ENCODE data around the gene CHMP6. TPM values are rescaled to one million over a fixed set of nuclear protein-coding genes. Genes with fewer than 3 reads are reported as not detected.
A peak's percentile ranks its signal among the peaks of the same experiment; 100 is the strongest.

Gene CHMP6
- total and polyA plus RNA-seq, 4 donors: 15.9 to 30.9 (median 26.8) TPM

DNA sequence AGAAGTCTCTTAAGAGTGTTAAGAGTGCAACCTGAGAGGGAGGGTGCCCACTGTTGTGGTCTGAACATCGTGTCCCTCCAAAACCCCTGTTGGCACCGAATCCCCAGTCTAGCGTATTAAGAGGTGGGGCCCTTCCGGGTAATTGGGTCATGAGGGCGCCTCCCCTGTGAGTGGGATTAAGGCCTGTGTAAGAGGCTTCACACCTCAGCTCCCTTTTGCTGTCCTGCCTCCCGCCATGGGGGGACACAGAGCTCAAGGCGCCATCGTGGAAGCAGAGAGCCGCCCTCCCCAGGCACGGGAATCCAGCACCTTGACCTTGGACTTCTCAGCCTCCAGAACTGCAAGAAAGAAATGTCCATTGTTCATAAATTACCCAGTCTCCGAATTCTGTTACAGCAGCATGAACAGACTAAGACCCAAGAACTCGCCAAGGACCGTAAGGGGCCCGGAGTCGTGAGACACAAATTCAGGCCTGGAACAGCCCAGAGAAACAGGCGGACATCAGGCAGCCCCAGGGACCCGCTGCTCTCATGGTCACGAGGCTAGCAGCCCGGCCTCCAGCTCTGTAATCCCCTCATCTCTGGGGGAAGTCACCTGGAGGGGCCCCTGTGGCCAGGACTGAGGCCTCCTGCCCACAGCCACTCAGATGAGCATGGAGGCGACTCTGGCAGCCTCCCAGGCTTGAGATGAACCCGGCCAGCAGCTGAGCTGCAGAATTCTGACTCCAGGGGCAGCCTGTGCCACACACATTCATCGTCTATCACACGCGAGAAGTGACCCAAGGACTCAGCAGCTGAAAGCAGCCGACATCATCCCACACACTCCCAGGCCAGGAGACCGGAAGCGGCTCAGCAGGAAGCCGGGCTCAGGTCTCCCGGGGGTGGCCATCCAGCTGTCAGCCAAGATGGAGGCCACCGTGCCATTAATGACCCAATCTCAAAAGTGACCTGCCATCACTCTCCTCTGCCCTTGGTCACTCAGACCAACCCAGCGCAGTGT lies 12.8 kb upstream of the CHMP6 start:
- intact Hi-C loops (cut with DNase I): loop anchor here in 1 of 2 donors (5.0 kb wide), 1 partner anchor 76 kb away; no protein-coding TSS in a partner anchor
- Histone ChIP-seq H3K27me3 (ENCODE audit: control insufficient read depth in 1 of 2, insufficient read depth in 2 of 2, low read length in 1 of 2) (no peaks in the 10 kb centered on the region), H3K4me1 (ENCODE audit: control insufficient read depth in 1 of 2, insufficient read depth in 2 of 2, low read length in 2 of 2) (no peaks in the 10 kb centered on the region), H3K36me3 (ENCODE audit: control insufficient read depth in 1 of 2, insufficient read depth in 2 of 2, low read length in 1 of 2) (no peaks in the 10 kb centered on the region), H3K9me3 (ENCODE audit: control insufficient read depth, low read length) (no peaks in the 10 kb centered on the region), H3K27ac (ENCODE audit: low read depth in 1 of 2, low read length in 2 of 2) (no peak overlapping the region), H3K4me3 (ENCODE audit: low read length in 2 of 2) (no peak overlapping the region)
- WGBS, 2 donors: 87 to 90% methylated on average over 31 of the region's 31 CpGs
- no peak for ATAC-seq (ENCODE audit: low FRiP score)
- no peak for DNase-seq

DNA sequence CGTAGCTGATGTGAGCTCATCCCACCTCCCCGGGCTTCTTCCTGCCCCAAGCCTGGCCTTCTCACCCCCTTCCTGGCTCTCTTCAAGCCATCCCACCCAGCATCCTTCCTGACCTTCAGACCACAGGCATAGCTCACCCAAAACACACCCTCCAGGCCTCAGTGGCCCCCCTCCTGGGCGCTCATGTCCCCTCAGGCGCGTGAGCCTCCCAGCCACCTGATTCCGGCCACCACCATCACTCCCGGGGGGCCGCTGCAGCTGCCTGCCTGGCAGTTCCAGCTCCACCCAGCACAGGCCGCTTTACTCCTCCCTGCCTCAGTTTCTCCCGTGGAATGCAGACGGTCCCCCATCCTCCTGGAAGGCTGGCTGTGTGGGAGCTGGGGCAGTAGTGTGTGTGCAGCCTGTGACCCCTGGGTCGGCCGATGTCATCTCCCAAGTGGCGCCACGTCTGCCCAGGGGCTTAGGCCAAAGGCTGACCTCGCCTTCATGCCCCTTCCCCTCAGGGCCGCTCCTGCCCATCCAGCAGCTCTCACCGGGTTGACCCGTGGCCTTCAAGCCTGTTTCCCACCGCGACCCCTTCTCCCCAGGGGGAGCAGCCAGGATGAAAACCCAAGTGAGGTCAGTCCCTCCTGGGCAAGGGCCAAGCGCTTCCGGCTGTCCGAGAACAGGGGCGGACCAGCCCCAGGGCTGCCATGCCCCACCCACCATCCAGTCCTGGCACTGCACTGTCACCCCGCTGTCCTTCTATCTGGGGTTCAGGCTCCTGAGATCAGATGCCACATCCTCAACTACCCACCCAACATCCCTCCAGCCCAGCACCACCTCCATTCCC lies 11.9 kb upstream of the CHMP6 start:
- H3K27me3 ChIP-seq (ENCODE audit: control insufficient read depth in 1 of 2, insufficient read depth in 2 of 2, low read length in 1 of 2): no peaks in the 10 kb centered on the region
- H3K4me3 ChIP-seq (ENCODE audit: low read length in 2 of 2): no peak overlapping the region
- 76 to 79% methylated on average over 26 of the region's 26 CpGs for WGBS, 2 donors
- no peaks in the 10 kb centered on the region for H3K9me3 ChIP-seq (ENCODE audit: control insufficient read depth, low read length)
- ATAC-seq (ENCODE audit: low FRiP score) (peak; percentile 30), DNase-seq (no peak)
- no peaks in the 10 kb centered on the region for H3K4me1 ChIP-seq (ENCODE audit: control insufficient read depth in 1 of 2, insufficient read depth in 2 of 2, low read length in 2 of 2)
- intact Hi-C loops (cut with DNase I): loop anchor here (2.0 to 10.0 kb wide), 5 partner anchors 77 to 553 kb away; no protein-coding TSS in a partner anchor
- H3K36me3 ChIP-seq (ENCODE audit: control insufficient read depth in 1 of 2, insufficient read depth in 2 of 2, low read length in 1 of 2): no peaks in the 10 kb centered on the region
- no peak overlapping the region for H3K27ac ChIP-seq (ENCODE audit: low read depth in 1 of 2, low read length in 2 of 2)

DNA sequence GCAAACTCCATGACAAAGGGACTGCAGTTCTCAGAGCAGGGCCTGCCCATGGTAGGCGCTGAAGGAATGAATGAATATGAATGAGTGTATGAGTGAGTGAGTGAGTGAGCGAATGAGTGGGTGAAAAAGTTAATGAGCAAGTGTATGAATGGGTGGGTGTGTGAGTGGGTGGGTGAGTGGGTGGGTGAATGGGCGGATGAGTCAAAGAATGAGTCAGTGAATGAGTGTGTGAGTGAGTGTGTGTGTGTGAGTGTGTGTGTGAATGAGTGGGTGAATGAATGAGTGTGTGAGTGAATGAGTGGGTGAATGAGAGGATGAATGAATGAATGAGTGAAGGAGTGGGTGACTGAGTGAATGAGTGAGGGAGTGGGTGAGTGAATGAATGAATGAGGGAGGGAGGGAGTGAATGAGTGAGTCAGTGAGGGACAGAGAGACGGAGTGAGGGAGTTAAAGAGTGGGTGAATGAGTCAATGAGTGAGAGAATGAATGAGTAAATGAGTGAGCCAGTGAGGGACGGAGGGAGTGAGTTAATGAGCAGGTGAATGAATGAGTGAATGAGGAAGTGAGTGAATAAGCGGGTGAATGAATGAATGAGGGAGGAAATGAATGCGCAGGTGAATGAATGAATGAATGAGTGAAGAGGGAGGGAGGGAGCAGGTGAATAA lies 11.1 kb upstream of the CHMP6 start:
- intact Hi-C loops (cut with DNase I): loop anchor here (2.0 to 10.0 kb wide), 4 partner anchors 113 to 554 kb away; no protein-coding TSS in a partner anchor
- WGBS, 2 donors: 57 to 64% methylated on average over 7 of the region's 7 CpGs
- no peak for ATAC-seq (ENCODE audit: low FRiP score)
- H3K27ac ChIP-seq (ENCODE audit: low read depth in 1 of 2, low read length in 2 of 2): no peak overlapping the region
- H3K9me3 ChIP-seq (ENCODE audit: control insufficient read depth, low read length): no peaks in the 10 kb centered on the region
- DNase-seq: no peak
- no peaks in the 10 kb centered on the region for H3K27me3 ChIP-seq (ENCODE audit: control insufficient read depth in 1 of 2, insufficient read depth in 2 of 2, low read length in 1 of 2)
- no peaks in the 10 kb centered on the region for H3K36me3 ChIP-seq (ENCODE audit: control insufficient read depth in 1 of 2, insufficient read depth in 2 of 2, low read length in 1 of 2)
- no peaks in the 10 kb centered on the region for H3K4me1 ChIP-seq (ENCODE audit: control insufficient read depth in 1 of 2, insufficient read depth in 2 of 2, low read length in 2 of 2)
- H3K4me3 ChIP-seq (ENCODE audit: low read length in 2 of 2): no peak overlapping the region

DNA sequence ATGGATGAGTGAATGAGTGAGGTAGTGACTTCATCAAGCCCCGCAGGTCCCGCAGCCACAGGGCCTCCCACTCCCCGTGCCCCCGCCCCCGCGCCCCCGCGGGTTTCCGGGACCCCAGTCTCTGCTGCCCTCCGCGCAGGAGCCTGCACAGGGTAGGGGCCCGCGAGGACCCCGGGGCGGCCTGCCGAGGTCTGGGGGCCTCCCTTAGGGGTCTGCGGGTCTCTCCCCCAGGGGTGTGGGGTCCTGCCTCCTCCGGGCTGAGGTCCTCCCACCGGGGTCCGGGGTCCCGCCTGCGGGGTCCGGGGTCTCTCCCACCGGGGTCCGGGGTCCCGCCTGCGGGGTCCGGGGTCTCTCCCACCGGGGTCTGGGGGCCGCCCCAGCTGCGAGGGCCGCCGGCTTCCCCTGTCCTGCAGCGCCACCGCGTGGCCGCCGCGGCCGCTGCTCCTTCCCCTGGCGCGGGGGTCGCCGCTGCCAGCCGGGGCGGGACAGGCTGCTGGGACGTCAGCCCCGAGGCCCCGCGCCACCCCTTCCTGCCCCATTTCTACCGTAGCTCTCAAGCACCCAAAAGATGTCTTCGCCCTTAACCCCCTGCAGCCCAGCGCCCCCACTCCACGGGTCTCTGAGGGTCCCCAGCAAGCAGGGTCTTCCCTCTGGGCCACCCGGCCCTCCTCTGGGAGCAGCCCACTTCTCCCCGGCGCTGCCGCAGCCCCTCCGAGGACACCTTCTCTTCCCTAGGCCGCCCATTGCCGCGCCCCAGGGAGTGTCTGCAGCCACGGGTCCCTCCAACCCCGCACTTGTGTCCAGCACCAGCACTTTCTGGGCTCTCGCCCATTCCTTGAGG lies 10.4 kb upstream of the CHMP6 start:
- peak; percentile 50 for ATAC-seq (ENCODE audit: low FRiP score)
- H3K27ac ChIP-seq (ENCODE audit: low read depth in 1 of 2, low read length in 2 of 2): no peak overlapping the region
- H3K36me3 ChIP-seq (ENCODE audit: control insufficient read depth in 1 of 2, insufficient read depth in 2 of 2, low read length in 1 of 2): no peaks in the 10 kb centered on the region
- no peaks in the 10 kb centered on the region for H3K9me3 ChIP-seq (ENCODE audit: control insufficient read depth, low read length)
- WGBS, 2 donors: 7 to 8% methylated on average over 52 to 65 of the region's 65 CpGs
- intact Hi-C loops (cut with DNase I): loop anchor here (2.0 to 10.0 kb wide), 4 partner anchors 114 to 554 kb away; no protein-coding TSS in a partner anchor
- H3K4me1 ChIP-seq (ENCODE audit: control insufficient read depth in 1 of 2, insufficient read depth in 2 of 2, low read length in 2 of 2): no peaks in the 10 kb centered on the region
- H3K27me3 ChIP-seq (ENCODE audit: control insufficient read depth in 1 of 2, insufficient read depth in 2 of 2, low read length in 1 of 2): no peaks in the 10 kb centered on the region
- no peak overlapping the region for H3K4me3 ChIP-seq (ENCODE audit: low read length in 2 of 2)
- DNase-seq: no peak

DNA sequence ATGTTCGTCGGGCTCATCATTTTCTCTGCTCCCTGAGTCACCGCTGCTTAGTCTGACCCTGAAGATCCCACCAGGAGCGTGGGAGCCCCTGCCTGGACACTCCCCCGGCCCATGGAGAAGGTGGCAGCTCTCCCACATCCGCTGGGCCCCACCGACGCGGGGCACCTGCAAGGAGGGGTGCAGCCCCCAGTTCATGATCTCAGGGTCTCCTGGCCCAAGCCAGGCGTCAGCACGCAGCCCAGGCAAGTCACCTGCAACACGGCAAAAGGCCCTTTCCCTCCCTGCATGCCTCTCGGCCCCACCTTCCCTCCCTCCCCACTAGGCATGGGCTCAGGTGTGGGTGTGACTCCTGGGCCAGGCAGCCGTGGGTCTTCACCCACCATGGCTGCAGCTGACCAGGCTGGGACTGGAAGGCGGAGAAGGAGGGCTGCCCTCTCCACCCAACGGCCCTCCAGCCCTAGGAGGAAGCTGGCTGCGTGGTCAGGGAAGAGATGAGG lies 9.7 kb upstream of the CHMP6 start:
- intact Hi-C loops (cut with DNase I): loop anchor here (2.0 to 10.0 kb wide), 4 partner anchors 115 to 555 kb away; no protein-coding TSS in a partner anchor
- no peaks in the 10 kb centered on the region for H3K36me3 ChIP-seq (ENCODE audit: control insufficient read depth in 1 of 2, insufficient read depth in 2 of 2, low read length in 1 of 2)

DNA sequence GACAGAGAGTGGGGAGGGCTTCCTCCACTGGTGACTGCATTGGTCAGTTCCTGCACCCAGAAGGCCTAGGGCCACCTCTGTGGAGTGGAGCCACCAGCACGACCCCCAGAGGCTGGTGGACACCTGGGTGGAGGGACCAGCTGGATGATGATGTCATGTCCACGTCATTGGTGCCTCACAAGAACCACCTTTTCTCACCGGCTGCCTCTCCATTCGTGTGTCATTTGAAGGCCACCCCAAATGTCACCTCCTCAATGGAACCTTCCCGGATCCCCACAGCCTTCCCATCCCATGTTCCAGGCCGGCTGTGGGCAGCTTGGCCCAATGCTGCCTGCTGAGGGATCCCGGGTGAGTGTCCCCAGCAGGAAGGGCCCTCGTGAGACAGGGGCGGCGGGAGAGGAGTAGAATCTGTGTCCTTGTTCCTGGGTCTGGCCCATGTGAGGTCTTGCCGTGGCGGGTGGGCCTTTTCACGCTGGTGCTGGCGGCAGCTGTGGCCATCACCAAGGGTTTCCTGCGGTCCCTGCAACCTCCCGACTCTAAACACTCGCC lies 9.1 kb upstream of the CHMP6 start:
- intact Hi-C loops (cut with DNase I): loop anchor here (5.0 to 10.0 kb wide), 3 partner anchors 115 to 555 kb away; no protein-coding TSS in a partner anchor
- no peak for DNase-seq
- Histone ChIP-seq H3K36me3 (ENCODE audit: control insufficient read depth in 1 of 2, insufficient read depth in 2 of 2, low read length in 1 of 2) (no peaks in the 10 kb centered on the region), H3K9me3 (ENCODE audit: control insufficient read depth, low read length) (no peaks in the 10 kb centered on the region), H3K27ac (ENCODE audit: low read depth in 1 of 2, low read length in 2 of 2) (no peak overlapping the region), H3K4me1 (ENCODE audit: control insufficient read depth in 1 of 2, insufficient read depth in 2 of 2, low read length in 2 of 2) (no peaks in the 10 kb centered on the region), H3K27me3 (ENCODE audit: control insufficient read depth in 1 of 2, insufficient read depth in 2 of 2, low read length in 1 of 2) (no peaks in the 10 kb centered on the region), H3K4me3 (ENCODE audit: low read length in 2 of 2) (no peak overlapping the region)
- ATAC-seq (ENCODE audit: low FRiP score): no peak
- WGBS, 2 donors: 90 to 91% methylated on average over 17 of the region's 17 CpGs

More for the DNA sequence above, 9.7 kb upstream of the CHMP6 start:
- H3K4me1 ChIP-seq (ENCODE audit: control insufficient read depth in 1 of 2, insufficient read depth in 2 of 2, low read length in 2 of 2): no peaks in the 10 kb centered on the region
- DNase-seq: peak in 1 of 2 donors; percentile 45
- no peak for ATAC-seq (ENCODE audit: low FRiP score)
- 78 to 79% methylated on average over 15 to 17 of the region's 17 CpGs for WGBS, 2 donors
- no peaks in the 10 kb centered on the region for H3K27me3 ChIP-seq (ENCODE audit: control insufficient read depth in 1 of 2, insufficient read depth in 2 of 2, low read length in 1 of 2)
- H3K9me3 ChIP-seq (ENCODE audit: control insufficient read depth, low read length): no peaks in the 10 kb centered on the region
- no peak overlapping the region for H3K4me3 ChIP-seq (ENCODE audit: low read length in 2 of 2)
- no peak overlapping the region for H3K27ac ChIP-seq (ENCODE audit: low read depth in 1 of 2, low read length in 2 of 2)

DNA sequence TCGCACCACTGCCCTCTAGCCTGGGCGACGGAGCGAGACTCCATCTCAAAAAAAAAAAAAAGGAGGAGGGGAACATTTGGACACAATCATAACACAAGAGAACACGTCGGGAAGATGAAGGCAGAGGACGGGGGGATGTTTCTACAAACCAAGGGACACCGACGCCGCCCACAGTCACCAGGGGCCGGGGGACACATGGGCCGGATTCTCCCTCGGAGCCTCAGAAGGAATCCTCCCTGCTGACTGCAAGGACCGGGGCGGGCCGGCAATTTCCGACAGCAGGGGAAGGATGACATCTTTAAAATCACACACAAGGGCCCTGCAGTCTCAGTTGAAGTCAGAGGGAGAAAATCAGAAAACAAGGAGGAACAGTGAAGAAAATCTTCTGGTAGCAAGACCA lies 8.1 kb upstream of the CHMP6 start:
- no peaks in the 10 kb centered on the region for H3K4me1 ChIP-seq (ENCODE audit: control insufficient read depth in 1 of 2, insufficient read depth in 2 of 2, low read length in 2 of 2)
- intact Hi-C loops (cut with DNase I): loop anchor here (5.0 to 10.0 kb wide), 3 partner anchors 116 to 556 kb away; no protein-coding TSS in a partner anchor
- no peak overlapping the region for H3K27ac ChIP-seq (ENCODE audit: low read depth in 1 of 2, low read length in 2 of 2)
- H3K36me3 ChIP-seq (ENCODE audit: control insufficient read depth in 1 of 2, insufficient read depth in 2 of 2, low read length in 1 of 2): no peaks in the 10 kb centered on the region
- DNase-seq (no peak), ATAC-seq (ENCODE audit: low FRiP score) (no peak)
- no peaks in the 10 kb centered on the region for H3K27me3 ChIP-seq (ENCODE audit: control insufficient read depth in 1 of 2, insufficient read depth in 2 of 2, low read length in 1 of 2)
- WGBS, 2 donors: 88 to 90% methylated on average over 17 of the region's 17 CpGs
- no peak overlapping the region for H3K4me3 ChIP-seq (ENCODE audit: low read length in 2 of 2)
- no peaks in the 10 kb centered on the region for H3K9me3 ChIP-seq (ENCODE audit: control insufficient read depth, low read length)

Measured in aorta (tissue), 5 donors.